Ramos (cell line): ENCODE data around the gene ZNF285.
"Not testable (repeated sequence)": the region's sequence is repeated elsewhere in the genome, so short reads cannot be mapped to it uniquely, and the experiment has no call there.

Experiments used
- in situ Hi-C: fragments of 300-500 bp; cut with MboI; formaldehyde crosslinking; loops from one replicate; pipeline ENCODE4 v1.14.3; 2022; ENCODE audit warnings: low sequenced_read_pairs; ENCODE audit not compliant: unreplicated experiment

The ZNF285 gene

GRCh38 chr19:44401139-44402115 lies at the start of gene ZNF285:
ZNF285 (minus strand) TSS chr19:44401608; CDS start chr19:44397213, 4,395 bp downstream.
- in situ Hi-C loops = no loop called here

GRCh38 chr19:44447916-44448674 lies 46.7 kb upstream of the ZNF285 start, which contains the start of gene ZNF229:
ZNF229 (minus strand) TSS chr19:44448472; CDS start chr19:44442847, 5,625 bp downstream.
- in situ Hi-C loops = no loop called here

- in situ Hi-C loops = no loop called here
These were observed 37.0 kb upstream of the ZNF285 start for GRCh38 chr19:44438441-44438840.

- in situ Hi-C loops = no loop called here
These were observed 34.0 kb upstream of the ZNF285 start for GRCh38 chr19:44435441-44435840.

- in situ Hi-C loops = no loop called here
These were observed 29.5 kb upstream of the ZNF285 start for GRCh38 chr19:44430956-44431355.

- in situ Hi-C loops = not testable (repeated sequence)
These were observed 14.1 kb upstream of the ZNF285 start for GRCh38 chr19:44415553-44415952.

GRCh38 chr19:44389268-44389667 lies 12.1 kb downstream of the ZNF285 start:
- in situ Hi-C loops = not testable (repeated sequence)

- in situ Hi-C loops = no loop called here
These were observed 26.6 kb downstream of the ZNF285 start for GRCh38 chr19:44374789-44375188.

GRCh38 chr19:44371815-44372480 lies 29.5 kb downstream of the ZNF285 start:
- in situ Hi-C loops = no loop called here

- in situ Hi-C loops = no loop called here
These were observed 34.4 kb downstream of the ZNF285 start for GRCh38 chr19:44367024-44367423.

- in situ Hi-C loops = no loop called here
These were observed 44.9 kb downstream of the ZNF285 start, which contains the start of gene ZNF112 for GRCh38 chr19:44356383-44357111. ZNF112 (minus strand) TSS chr19:44356680; CDS start chr19:44340539, 16,141 bp downstream.

GRCh38 chr19:44346556-44346955 lies 54.9 kb downstream of the ZNF285 start:
- in situ Hi-C loops = no loop called here

- in situ Hi-C loops = no loop called here
These were observed 55.4 kb downstream of the ZNF285 start for GRCh38 chr19:44345959-44346358.

GRCh38 chr19:44344255-44344654 lies 57.2 kb downstream of the ZNF285 start:
- in situ Hi-C loops = no loop called here

GRCh38 chr19:44341794-44342193 lies 59.6 kb downstream of the ZNF285 start:
- in situ Hi-C loops = no loop called here

- in situ Hi-C loops = not testable (repeated sequence)
These were observed 66.8 kb downstream of the ZNF285 start for GRCh38 chr19:44334639-44335038.
